Endothelial cell (in vitro differentiated cells): ENCODE measurements around the gene FTO. TPM values are rescaled to one million over a fixed set of nuclear protein-coding genes. Genes with fewer than 3 reads are reported as not detected.

Source experiments
- DNase-seq: peaks from one replicate; pipeline ENCODE4 v3.0.0; 2021; ENCODE audit warnings: low spot score
- H3K27ac Mint-ChIP-seq: one replicate; pipeline ENCODE4 v1.8.0; 2021; ENCODE audit warnings: mixed read lengths, inconsistent platforms; ENCODE audit not compliant: unreplicated experiment
- H3K27me3 Mint-ChIP-seq: one replicate; pipeline ENCODE4 v1.8.0; 2021; ENCODE audit warnings: mild to moderate bottlenecking, moderate library complexity, mixed read lengths, inconsistent platforms; ENCODE audit not compliant: unreplicated experiment
- H3K36me3 Mint-ChIP-seq: one replicate; pipeline ENCODE4 v1.8.0; 2021; ENCODE audit warnings: mild to moderate bottlenecking, low read depth, mixed read lengths, inconsistent platforms; ENCODE audit not compliant: unreplicated experiment
- H3K4me1 Mint-ChIP-seq: one replicate; pipeline ENCODE4 v1.8.0; 2021; ENCODE audit warnings: mild to moderate bottlenecking, mixed read lengths, inconsistent platforms; ENCODE audit not compliant: unreplicated experiment
- H3K4me3 Mint-ChIP-seq: one replicate; pipeline ENCODE4 v1.8.0; 2021; ENCODE audit warnings: mild to moderate bottlenecking, mixed read lengths, inconsistent platforms; ENCODE audit not compliant: unreplicated experiment
- H3K9me3 Mint-ChIP-seq: one replicate; pipeline ENCODE4 v1.8.0; 2021; ENCODE audit warnings: mixed read lengths, inconsistent platforms; ENCODE audit not compliant: unreplicated experiment
- total RNA-seq: library from RNA; stranded (reverse); fragmentation: NEBNext Ultra II Directional; extraction: Animal tissue kit (Norgen Biotek cat#: 25700); gene quantifications from one replicate; pipeline ENCODE4 v1.2.1, GENCODE V29; 2021; ENCODE audit not compliant: unreplicated experiment
- TF ChIP-seq, protein P1 (sequence below): fragments of 200-600 bp; sonication (generic); IDR thresholded peaks from one replicate; pipeline ENCODE4 v1.5.0; 2021; ENCODE audit warnings: antibody characterized with exemption; ENCODE audit not compliant: unreplicated experiment

Gene FTO
- total RNA-seq, 1 donor from 2014 or later, result 83.8 TPM

DNA sequence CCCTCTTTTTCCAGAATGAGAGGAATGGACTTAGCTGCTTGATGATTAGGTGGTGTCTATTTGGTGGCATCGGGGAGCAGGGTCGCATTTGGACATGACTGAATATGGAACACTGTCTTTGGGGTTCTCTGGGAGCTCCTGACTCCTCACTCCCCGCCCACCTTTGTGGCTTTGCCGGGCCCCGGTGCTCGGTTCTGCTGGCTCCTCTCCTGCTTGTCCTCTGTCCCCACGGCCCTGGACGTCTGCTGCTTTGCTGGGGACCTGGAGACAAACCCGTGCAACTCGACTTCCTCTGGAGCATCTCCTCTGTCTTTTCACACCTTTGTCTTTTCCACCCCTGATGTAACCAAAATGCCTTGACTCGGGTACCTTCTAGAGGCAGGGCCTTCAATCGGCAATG lies 446.9 kb downstream of the FTO start:
- H3K36me3 Mint-ChIP-seq, result no peaks in the 10 kb centered on the region
- no peak for DNase-seq
- TF ChIP-seq, protein P1, sequence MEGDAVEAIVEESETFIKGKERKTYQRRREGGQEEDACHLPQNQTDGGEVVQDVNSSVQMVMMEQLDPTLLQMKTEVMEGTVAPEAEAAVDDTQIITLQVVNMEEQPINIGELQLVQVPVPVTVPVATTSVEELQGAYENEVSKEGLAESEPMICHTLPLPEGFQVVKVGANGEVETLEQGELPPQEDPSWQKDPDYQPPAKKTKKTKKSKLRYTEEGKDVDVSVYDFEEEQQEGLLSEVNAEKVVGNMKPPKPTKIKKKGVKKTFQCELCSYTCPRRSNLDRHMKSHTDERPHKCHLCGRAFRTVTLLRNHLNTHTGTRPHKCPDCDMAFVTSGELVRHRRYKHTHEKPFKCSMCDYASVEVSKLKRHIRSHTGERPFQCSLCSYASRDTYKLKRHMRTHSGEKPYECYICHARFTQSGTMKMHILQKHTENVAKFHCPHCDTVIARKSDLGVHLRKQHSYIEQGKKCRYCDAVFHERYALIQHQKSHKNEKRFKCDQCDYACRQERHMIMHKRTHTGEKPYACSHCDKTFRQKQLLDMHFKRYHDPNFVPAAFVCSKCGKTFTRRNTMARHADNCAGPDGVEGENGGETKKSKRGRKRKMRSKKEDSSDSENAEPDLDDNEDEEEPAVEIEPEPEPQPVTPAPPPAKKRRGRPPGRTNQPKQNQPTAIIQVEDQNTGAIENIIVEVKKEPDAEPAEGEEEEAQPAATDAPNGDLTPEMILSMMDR, result no peak
- peaks cover 2% of the 10 kb centered on the region for H3K27me3 Mint-ChIP-seq
- H3K27ac Mint-ChIP-seq, result no peak overlapping the region
- peaks cover 3% of the 10 kb centered on the region for H3K4me1 Mint-ChIP-seq
- H3K9me3 Mint-ChIP-seq, result no peaks in the 10 kb centered on the region
- no peak overlapping the region for H3K4me3 Mint-ChIP-seq

DNA sequence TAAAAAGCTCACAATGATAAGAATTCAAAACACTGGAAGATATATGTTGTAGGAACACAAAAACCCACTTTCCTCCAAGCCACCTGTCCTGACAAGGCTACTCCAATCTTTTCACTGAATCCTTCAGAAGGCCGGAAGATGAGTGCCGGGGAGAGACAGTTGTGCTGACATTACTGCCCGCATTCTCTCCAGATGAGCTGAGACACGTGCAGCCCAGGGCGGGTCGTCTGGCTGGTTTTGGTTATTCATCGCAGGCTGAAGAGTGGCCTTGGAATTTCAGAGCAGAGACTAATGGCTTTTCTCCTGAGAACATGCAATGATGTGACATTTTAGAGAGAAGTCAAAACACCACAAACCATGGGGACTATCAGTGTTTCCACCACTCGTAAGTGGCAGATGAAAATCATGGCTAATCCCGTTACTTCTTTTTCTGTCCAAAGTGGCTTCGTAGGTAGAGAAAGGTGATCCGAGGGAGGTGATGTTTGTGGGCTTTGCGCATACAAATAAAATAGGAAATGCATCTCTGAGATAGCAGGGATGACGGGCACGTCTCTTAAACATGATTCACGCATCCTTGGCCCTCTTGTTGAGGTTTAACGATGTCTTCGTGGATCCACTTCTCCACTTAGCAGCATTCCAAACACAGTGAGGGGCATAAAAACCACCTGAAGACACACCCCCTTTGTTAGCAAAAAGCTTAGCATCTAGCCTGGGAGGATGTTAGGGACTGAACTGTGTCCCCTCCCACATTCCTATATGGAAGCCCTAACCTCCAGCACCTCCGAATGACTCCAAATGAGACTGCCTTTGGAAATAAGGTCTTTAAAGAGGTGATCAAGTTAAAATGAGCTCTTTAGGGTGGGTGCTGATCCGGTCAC lies 448.6 kb downstream of the FTO start:
- Mint-ChIP-seq H3K9me3 (no peaks in the 10 kb centered on the region), H3K4me1 (peaks cover 3% of the 10 kb centered on the region), H3K27me3 (peaks cover 4% of the 10 kb centered on the region), H3K4me3 (no peak overlapping the region), H3K27ac (no peak overlapping the region), H3K36me3 (no peaks in the 10 kb centered on the region)
- no peak for DNase-seq
- TF ChIP-seq, protein P1, result no peak

DNA sequence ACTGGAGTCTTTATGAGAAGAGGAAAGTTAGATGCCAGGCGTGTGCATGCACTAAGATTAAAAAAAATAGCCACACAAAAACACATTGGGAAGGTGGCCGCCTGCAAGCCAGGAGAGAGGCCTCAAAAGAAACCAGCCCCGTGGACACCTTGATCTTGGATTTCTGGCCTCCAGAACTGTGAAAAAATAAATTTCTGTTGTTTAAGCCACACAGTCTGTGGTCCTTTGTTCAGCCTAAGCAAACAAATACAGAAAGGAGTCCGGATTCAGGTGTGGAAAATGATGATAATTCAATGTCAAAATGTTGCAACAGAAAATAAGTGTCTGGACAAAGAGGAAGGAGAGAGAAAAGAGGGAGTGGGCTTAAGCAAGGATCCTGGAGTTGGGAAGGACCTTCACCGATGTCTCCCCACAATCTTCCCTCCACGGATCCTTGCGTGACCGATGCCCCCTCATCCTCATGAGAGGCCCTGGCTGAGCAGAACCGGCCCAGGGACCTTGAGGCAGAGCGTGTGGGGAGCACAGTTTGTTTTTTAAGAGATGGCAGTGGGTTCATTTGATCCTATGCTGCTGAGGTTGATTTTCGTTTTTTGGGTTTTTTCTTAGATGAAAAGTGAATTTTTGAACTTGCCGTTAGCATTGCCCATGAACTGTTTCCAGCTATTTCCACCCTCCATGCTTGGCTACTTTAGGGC lies 449.4 kb downstream of the FTO start:
- no peaks in the 10 kb centered on the region for H3K36me3 Mint-ChIP-seq
- DNase-seq, result no peak
- H3K4me1 Mint-ChIP-seq, result peaks cover 3% of the 10 kb centered on the region
- H3K27ac Mint-ChIP-seq, result no peak overlapping the region
- TF ChIP-seq, protein P1, result no peak
- no peaks in the 10 kb centered on the region for H3K9me3 Mint-ChIP-seq
- no peak overlapping the region for H3K4me3 Mint-ChIP-seq
- peaks cover 4% of the 10 kb centered on the region for H3K27me3 Mint-ChIP-seq

DNA sequence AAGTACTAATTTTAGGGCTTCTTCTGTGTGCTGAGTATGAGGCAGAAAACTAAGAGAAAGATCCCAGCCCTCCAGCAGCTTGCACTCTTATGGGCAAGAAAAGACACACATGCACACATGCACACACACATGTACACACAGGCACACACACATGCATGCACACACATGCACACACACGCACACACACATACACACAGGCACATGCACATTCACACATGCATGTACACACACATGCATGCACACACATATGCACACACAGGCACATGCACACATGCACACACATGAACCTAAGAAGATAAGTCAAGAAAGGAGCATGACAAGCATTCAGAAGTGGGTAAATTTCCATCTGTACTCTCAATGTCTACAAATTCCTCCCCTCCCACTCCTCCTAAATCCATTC lies 452.4 kb downstream of the FTO start:
- H3K27ac Mint-ChIP-seq, result no peak overlapping the region
- DNase-seq, result no peak
- H3K4me1 Mint-ChIP-seq, result peaks cover 3% of the 10 kb centered on the region
- TF ChIP-seq, protein P1, result no peak
- no peak overlapping the region for H3K4me3 Mint-ChIP-seq
- peaks cover 5% of the 10 kb centered on the region for H3K27me3 Mint-ChIP-seq
- H3K36me3 Mint-ChIP-seq, result no peaks in the 10 kb centered on the region
- H3K9me3 Mint-ChIP-seq, result no peaks in the 10 kb centered on the region

DNA sequence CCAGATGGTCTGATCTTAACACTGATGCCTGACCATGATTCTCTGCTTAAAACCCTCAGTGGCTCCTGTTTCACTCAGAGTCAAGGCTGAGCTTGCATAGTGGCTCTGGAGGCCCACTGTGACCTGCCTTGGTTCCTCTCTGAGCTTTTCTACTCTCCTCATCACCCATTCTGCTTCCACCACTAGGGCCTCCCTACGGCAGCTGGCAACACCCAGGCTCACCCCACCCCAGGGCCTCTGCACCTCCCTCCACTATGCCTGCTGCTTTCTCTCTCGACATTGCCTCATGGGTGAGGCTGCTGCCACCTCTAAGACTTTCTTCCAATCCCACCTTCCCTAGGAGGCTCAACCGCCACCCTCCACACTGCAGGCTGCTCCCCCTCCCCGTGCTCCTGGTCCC lies 455.0 kb downstream of the FTO start:
- no peak for DNase-seq
- H3K36me3 Mint-ChIP-seq, result no peaks in the 10 kb centered on the region
- peaks cover 5% of the 10 kb centered on the region for H3K27me3 Mint-ChIP-seq
- no peak overlapping the region for H3K27ac Mint-ChIP-seq
- no peak overlapping the region for H3K4me3 Mint-ChIP-seq
- H3K9me3 Mint-ChIP-seq, result no peaks in the 10 kb centered on the region
- peaks cover 3% of the 10 kb centered on the region for H3K4me1 Mint-ChIP-seq
- TF ChIP-seq, protein P1, result no peak
